OCI-LY1 (cell line): ENCODE data around the gene SIK3.

Experiments
- EZH2 ChIP-seq: fragments of 200-600 bp; sonication (generic), shearing (Covaris generic); IDR thresholded peaks from 2 replicates; pipeline ENCODE4 v1.8.0; 2017; ENCODE audit warnings: borderline replicate concordance, mixed run types, mild to moderate bottlenecking, antibody characterized with exemption, low read length, moderate library complexity, mixed read lengths
- TF ChIP-seq, protein P1 (sequence below): fragments of 200-600 bp; sonication (generic), shearing (Covaris generic); IDR thresholded peaks from 2 replicates; pipeline ENCODE4 v1.5.1; 2017; ENCODE audit warnings: mild to moderate bottlenecking, antibody characterized with exemption, low read length, moderate library complexity, mixed read lengths

GRCh38 chr11:117045196-117045595, 53.0 kb downstream of the SIK3 start:
- TF ChIP-seq, protein P1, sequence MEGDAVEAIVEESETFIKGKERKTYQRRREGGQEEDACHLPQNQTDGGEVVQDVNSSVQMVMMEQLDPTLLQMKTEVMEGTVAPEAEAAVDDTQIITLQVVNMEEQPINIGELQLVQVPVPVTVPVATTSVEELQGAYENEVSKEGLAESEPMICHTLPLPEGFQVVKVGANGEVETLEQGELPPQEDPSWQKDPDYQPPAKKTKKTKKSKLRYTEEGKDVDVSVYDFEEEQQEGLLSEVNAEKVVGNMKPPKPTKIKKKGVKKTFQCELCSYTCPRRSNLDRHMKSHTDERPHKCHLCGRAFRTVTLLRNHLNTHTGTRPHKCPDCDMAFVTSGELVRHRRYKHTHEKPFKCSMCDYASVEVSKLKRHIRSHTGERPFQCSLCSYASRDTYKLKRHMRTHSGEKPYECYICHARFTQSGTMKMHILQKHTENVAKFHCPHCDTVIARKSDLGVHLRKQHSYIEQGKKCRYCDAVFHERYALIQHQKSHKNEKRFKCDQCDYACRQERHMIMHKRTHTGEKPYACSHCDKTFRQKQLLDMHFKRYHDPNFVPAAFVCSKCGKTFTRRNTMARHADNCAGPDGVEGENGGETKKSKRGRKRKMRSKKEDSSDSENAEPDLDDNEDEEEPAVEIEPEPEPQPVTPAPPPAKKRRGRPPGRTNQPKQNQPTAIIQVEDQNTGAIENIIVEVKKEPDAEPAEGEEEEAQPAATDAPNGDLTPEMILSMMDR: no peak
- TF ChIP-seq EZH2: no peak
